ENCODE data around the gene ARHGEF37. TPM values are rescaled to one million over a fixed set of nuclear protein-coding genes. Genes with fewer than 3 reads are reported as not detected.
"Not testable (repeated sequence)": the region's sequence is repeated elsewhere in the genome, so short reads cannot be mapped to it uniquely, and the experiment has no call there.

The ARHGEF37 gene
- total RNA-seq, 1 donor from 2014 or later = 8.5 TPM

GRCh38 chr5:149563466-149563865 lies 17.8 kb upstream of the ARHGEF37 start:
- no peak for DNase-seq (ENCODE audit: extremely low read depth, low read depth, low spot score)

GRCh38 chr5:149564542-149565140 lies 16.7 kb upstream of the ARHGEF37 start:
- DNase-seq (ENCODE audit: extremely low read depth, low read depth, low spot score) = not testable (repeated sequence)

- no peak for DNase-seq (ENCODE audit: extremely low read depth, low read depth, low spot score)
These were observed 14.1 kb upstream of the ARHGEF37 start for GRCh38 chr5:149567226-149567625.

GRCh38 chr5:149572170-149572569 lies 9.1 kb upstream of the ARHGEF37 start:
- no peak for DNase-seq (ENCODE audit: extremely low read depth, low read depth, low spot score)

- DNase-seq (ENCODE audit: extremely low read depth, low read depth, low spot score) = no peak
These were observed 8.6 kb upstream of the ARHGEF37 start for GRCh38 chr5:149572576-149573231.

- no peak for DNase-seq (ENCODE audit: extremely low read depth, low read depth, low spot score)
These were observed 6.2 kb upstream of the ARHGEF37 start for GRCh38 chr5:149575131-149575530.

- no peak for DNase-seq (ENCODE audit: extremely low read depth, low read depth, low spot score)
These were observed 5.3 kb upstream of the ARHGEF37 start for GRCh38 chr5:149576021-149576420.

- no peak for DNase-seq (ENCODE audit: extremely low read depth, low read depth, low spot score)
These were observed 2.4 kb upstream of the ARHGEF37 start for GRCh38 chr5:149578896-149579295.

- DNase-seq (ENCODE audit: extremely low read depth, low read depth, low spot score) = no peak
These were observed 498 bp upstream of the ARHGEF37 start for GRCh38 chr5:149580808-149581191.

- no peak for DNase-seq (ENCODE audit: extremely low read depth, low read depth, low spot score)
These were observed 852 bp downstream of the ARHGEF37 start for GRCh38 chr5:149581931-149582768.

- DNase-seq (ENCODE audit: extremely low read depth, low read depth, low spot score) = no peak
These were observed 2.1 kb downstream of the ARHGEF37 start for GRCh38 chr5:149583394-149583793.

- no peak for DNase-seq (ENCODE audit: extremely low read depth, low read depth, low spot score)
These were observed 2.8 kb downstream of the ARHGEF37 start for GRCh38 chr5:149584121-149584520.

- no peak for DNase-seq (ENCODE audit: extremely low read depth, low read depth, low spot score)
These were observed 4.6 kb downstream of the ARHGEF37 start for GRCh38 chr5:149585910-149586309.

GRCh38 chr5:149586708-149587318 lies 5.5 kb downstream of the ARHGEF37 start:
- DNase-seq (ENCODE audit: extremely low read depth, low read depth, low spot score) = no peak

GRCh38 chr5:149588936-149589335 lies 7.6 kb downstream of the ARHGEF37 start:
- DNase-seq (ENCODE audit: extremely low read depth, low read depth, low spot score) = no peak

GRCh38 chr5:149593370-149593769 lies 12.1 kb downstream of the ARHGEF37 start:
- DNase-seq (ENCODE audit: extremely low read depth, low read depth, low spot score) = no peak

- DNase-seq (ENCODE audit: extremely low read depth, low read depth, low spot score) = no peak
These were observed 13.1 kb downstream of the ARHGEF37 start for GRCh38 chr5:149594206-149594895.

GRCh38 chr5:149595105-149595504 lies 13.8 kb downstream of the ARHGEF37 start:
- not testable (repeated sequence) for DNase-seq (ENCODE audit: extremely low read depth, low read depth, low spot score)

GRCh38 chr5:149596712-149597111 lies 15.4 kb downstream of the ARHGEF37 start:
- DNase-seq (ENCODE audit: extremely low read depth, low read depth, low spot score) = no peak

- DNase-seq (ENCODE audit: extremely low read depth, low read depth, low spot score) = no peak
These were observed 16.3 kb downstream of the ARHGEF37 start for GRCh38 chr5:149597618-149598017.

- not testable (repeated sequence) for DNase-seq (ENCODE audit: extremely low read depth, low read depth, low spot score)
These were observed 16.9 kb downstream of the ARHGEF37 start for GRCh38 chr5:149598234-149598633.
